H1 (cell line): Measurements from ENCODE around the gene OGFR. TPM values are rescaled to one million over a fixed set of nuclear protein-coding genes. Genes with fewer than 3 reads are reported as not detected.

Source experiments
- CTCF ChIA-PET: fragments of 300-600 bp; sonication (Branson Sonifier 250); formaldehyde crosslinking; loops from one replicate; lab custom pipeline; 2021; ENCODE audit not compliant: partially characterized antibody; lab: Charles Lee
- POLR2A ChIA-PET: fragments of 300-600 bp; sonication (Branson Sonifier 250); formaldehyde crosslinking; loops from one replicate; lab custom pipeline; 2021; ENCODE audit warnings: inconsistent platforms; ENCODE audit not compliant: partially characterized antibody; lab: Charles Lee
- DNase-seq, 2 experiments: peaks; one replicate each; pipeline versions ENCODE4 v3.0.0 to v3.0.0-alpha.2; 2010 to 2022; ENCODE audit warnings: low spot score in 2 of 2, low read depth in 1 of 2, mixed read lengths in 1 of 2
- FAIRE-seq: peaks from 2 replicates; lab custom pipeline; 2011; peaks lifted over from hg19 to GRCh38; lab: Jason Lieb, UNC
- H2AFZ ChIP-seq: 2 replicates; pipeline ENCODE4 v1.8.1; 2012; ENCODE audit warnings: low read length, inconsistent platforms
- H2AK5ac ChIP-seq: 2 replicates; pipeline ENCODE4 v1.6.1; 2013; ENCODE audit warnings: low read depth, low read length
- H2BK120ac ChIP-seq: replicated peaks from 2 replicates; pipeline ENCODE3; 2013; ENCODE audit warnings: low read depth, low read length, inconsistent platforms
- H2BK12ac ChIP-seq: 2 replicates; pipeline ENCODE4 v1.6.1; 2013; ENCODE audit warnings: low read depth, low read length
- H2BK15ac ChIP-seq: 2 replicates; pipeline ENCODE4 v1.6.1; 2013; ENCODE audit warnings: low read length
- H2BK20ac ChIP-seq: 2 replicates; pipeline ENCODE4 v1.6.1; 2013; ENCODE audit warnings: low read length
- H2BK5ac ChIP-seq: 2 replicates; pipeline ENCODE4 v1.6.1; 2013; ENCODE audit warnings: low read depth, low read length
- H3K14ac ChIP-seq: 2 replicates; pipeline ENCODE4 v1.6.1; 2013; ENCODE audit warnings: inconsistent platforms; ENCODE audit not compliant: insufficient read length
- H3K18ac ChIP-seq: 2 replicates; pipeline ENCODE4 v1.6.1; 2013; ENCODE audit warnings: low read length; ENCODE audit errors: extremely low read depth
- H3K23ac ChIP-seq: 2 replicates; pipeline ENCODE4 v1.6.1; 2013; ENCODE audit warnings: inconsistent platforms; ENCODE audit not compliant: insufficient read length
- H3K23me2 ChIP-seq: 2 replicates; pipeline ENCODE4 v1.6.1; 2013; ENCODE audit warnings: low read depth, low read length
- H3K27ac ChIP-seq: 2 replicates; pipeline ENCODE4 v1.6.1; 2011; ENCODE audit warnings: low read depth, low read length, inconsistent platforms
- H3K27me3 ChIP-seq, 4 experiments: replicated peaks in 1 of 4; 1 replicate in 1 of 4; 2 replicates in 3 of 4; pipeline versions ENCODE4 v1.6.1 to v1.8.1; 2011 to 2013; ENCODE audit warnings: low read length in 3 of 4, mild to moderate bottlenecking in 3 of 4, inconsistent platforms in 2 of 4, mixed read lengths in 2 of 4, moderate library complexity in 1 of 4; ENCODE audit not compliant: control insufficient read depth in 3 of 4, insufficient read depth in 3 of 4; ENCODE audit errors: extremely low read depth in 1 of 4
- H3K36me3 ChIP-seq, 4 experiments: 2 replicates each; pipeline versions ENCODE4 v1.6.1 to v1.8.1; 2011 to 2013; ENCODE audit warnings: mild to moderate bottlenecking in 4 of 4, low read length in 3 of 4, moderate library complexity in 2 of 4, control low read depth in 1 of 4, inconsistent platforms in 1 of 4; ENCODE audit not compliant: insufficient read depth in 4 of 4, control insufficient read depth in 2 of 4
- H3K4ac ChIP-seq: replicated peaks from 2 replicates; pipeline ENCODE3; 2013; ENCODE audit warnings: low read length, low read depth, mixed read lengths, inconsistent platforms; ENCODE audit not compliant: insufficient read length
- H3K4me1 ChIP-seq, 4 experiments: replicated peaks in 1 of 4; 1 replicate in 1 of 4; 2 replicates in 3 of 4; pipeline versions ENCODE4 v1.6.1 to v1.8.1; 2011 to 2013; ENCODE audit warnings: low read length in 3 of 4, inconsistent platforms in 2 of 4, mixed read lengths in 1 of 4; ENCODE audit not compliant: insufficient read depth in 4 of 4, control insufficient read depth in 3 of 4
- H3K4me2 ChIP-seq, 2 experiments: 2 replicates each; pipeline versions ENCODE4 v1.6.1 to v1.8.1; 2011 to 2013; ENCODE audit warnings: low read depth in 2 of 2, low read length in 2 of 2, control low read depth in 1 of 2, inconsistent platforms in 1 of 2, mild to moderate bottlenecking in 1 of 2; ENCODE audit not compliant: insufficient read depth in 1 of 2
- H3K4me3 ChIP-seq, 4 experiments: fragments of 200-600, 300-600 bp in 1 of 4; sonication (generic), shearing (Covaris generic), sonication (Bioruptor Twin) in 1 of 4; 2 replicates each; pipeline versions ENCODE4 v1.5.1 to v1.8.1; 2011 to 2016; ENCODE audit warnings: low read length in 4 of 4, low read depth in 3 of 4, control low read depth in 2 of 4, inconsistent platforms in 2 of 4, mild to moderate bottlenecking in 2 of 4, mixed read lengths in 1 of 4, moderate library complexity in 1 of 4; ENCODE audit not compliant: insufficient read depth in 2 of 4; ENCODE audit errors: extremely low read depth in 1 of 4
- H3K56ac ChIP-seq: replicated peaks from 2 replicates; pipeline ENCODE3; 2013; ENCODE audit warnings: low read depth, mild to moderate bottlenecking, mixed read lengths, low read length, inconsistent platforms; ENCODE audit not compliant: insufficient read length
- H3K79me1 ChIP-seq: 2 replicates; pipeline ENCODE4 v1.6.1; 2013; ENCODE audit warnings: low read depth, low read length, control low read depth
- H3K79me2 ChIP-seq, 2 experiments: 2 replicates each; pipeline versions ENCODE4 v1.6.1 to v1.8.1; 2012 to 2013; ENCODE audit warnings: low read length in 2 of 2, mild to moderate bottlenecking in 2 of 2, inconsistent platforms in 1 of 2; ENCODE audit not compliant: insufficient read depth in 2 of 2, control insufficient read depth in 1 of 2
- H3K9ac ChIP-seq, 4 experiments: replicated peaks in 1 of 4; 1 replicate in 1 of 4; 2 replicates in 3 of 4; pipeline versions ENCODE4 v1.6.1 to v1.8.1; 2011 to 2013; ENCODE audit warnings: low read depth in 3 of 4, low read length in 3 of 4, control low read depth in 2 of 4, mild to moderate bottlenecking in 2 of 4, moderate library complexity in 2 of 4, inconsistent platforms in 1 of 4; ENCODE audit errors: extremely low read depth in 1 of 4
- H3K9me3 ChIP-seq, 2 experiments: 2 replicates each; pipeline versions ENCODE4 v1.6.1 to v1.8.1; 2012 to 2013; ENCODE audit warnings: mild to moderate bottlenecking in 2 of 2, moderate library complexity in 2 of 2, control low read depth in 1 of 2, inconsistent platforms in 1 of 2, low read depth in 1 of 2, low read length in 1 of 2, mixed read lengths in 1 of 2; ENCODE audit not compliant: insufficient read depth in 2 of 2
- H4K20me1 ChIP-seq, 2 experiments: replicated peaks in 1 of 2; 2 replicates each; pipeline versions ENCODE3 to v1.8.1; 2011 to 2013; ENCODE audit warnings: inconsistent platforms in 2 of 2, low read length in 2 of 2, mild to moderate bottlenecking in 1 of 2; ENCODE audit not compliant: insufficient read depth in 2 of 2, control insufficient read depth in 1 of 2
- H4K5ac ChIP-seq: 2 replicates; pipeline ENCODE4 v1.6.1; 2013; ENCODE audit warnings: low read length, low read depth, mixed read lengths, inconsistent platforms; ENCODE audit not compliant: insufficient read length
- H4K8ac ChIP-seq: 2 replicates; pipeline ENCODE4 v1.8.0; 2013; ENCODE audit warnings: mild to moderate bottlenecking, moderate library complexity, low read length, inconsistent platforms; ENCODE audit not compliant: insufficient read depth; ENCODE audit errors: extremely low read depth
- H4K91ac ChIP-seq: replicated peaks from 2 replicates; pipeline ENCODE3; 2013; ENCODE audit warnings: low read length, mixed read lengths, inconsistent platforms; ENCODE audit not compliant: insufficient read length
- SP1 ChIP-seq: IDR thresholded peaks from 2 replicates; pipeline ENCODE4 v1.6.1; 2011; ENCODE audit warnings: low read depth, low read length
- WGBS, 2 experiments: shearing (Covaris generic) in 1 of 2; methylation state at CpG; one replicate each; pipeline versions ENCODE4 v1.1.6 to v1.1.7; 2013 to 2015; ENCODE audit warnings: low lambda C conversion rate in 2 of 2, mixed read lengths in 2 of 2, inconsistent platforms in 1 of 2, low coverage in 1 of 2, missing lambda C conversion rate in 1 of 2; ENCODE audit not compliant: insufficient replicate concordance in 2 of 2, insufficient coverage in 1 of 2, insufficient read length in 1 of 2; ENCODE audit errors: extremely low coverage in 1 of 2, missing lambda C conversion rate in 1 of 2; 5-methylcytosine and 5-hydroxymethylcytosine counted together
- polyA plus RNA-seq, 7 experiments: library from polyadenylated mRNA; depleted of rRNA in 3 of 7; stranded (reverse) in 5 of 7; unstranded in 2 of 7; fragments of >200 nt in 5 of 7; fragments of 200-250 nt in 2 of 7; gene quantifications; 1 replicate in 5 of 7; 2 replicates in 1 of 7; 4 replicates in 1 of 7; pipeline versions ENCODE4 v1.2.1 to v1.2.3, GENCODE V29; 2011 to 2013; ENCODE audit warnings: missing spikeins in 2 of 7, mixed read lengths in 2 of 7
- total RNA-seq: library from RNA; stranded (reverse); fragmentation: NEBNext Ultra II Directional; extraction: Animal tissue kit (Norgen Biotek cat#: 25700); gene quantifications from 2 replicates; pipeline ENCODE4 v1.2.1, GENCODE V29; 2021
- TF ChIP-seq, protein P1 (sequence below), 3 experiments: IDR thresholded peaks; 1 replicate in 2 of 3; 2 replicates in 1 of 3; pipeline versions ENCODE4 v1.5.1 to v1.6.1; 2011; ENCODE audit warnings: low read length in 3 of 3, mild to moderate bottlenecking in 3 of 3, inconsistent platforms in 2 of 3, low read depth in 1 of 3, moderate library complexity in 1 of 3; ENCODE audit not compliant: insufficient read depth in 1 of 3; ENCODE audit errors: control extremely low read depth in 1 of 3
- TF ChIP-seq, protein P2 (sequence below): IDR thresholded peaks from 2 replicates; pipeline ENCODE4 v1.6.1; 2011; ENCODE audit warnings: low read length, improper control_type of control experiment

Gene OGFR
- total and polyA plus RNA-seq, 2 of the 8 experiments (the other 6 are each of a cell fraction or from before 2014, with no cell fraction given): 13.9 to 25.1 TPM

DNA sequence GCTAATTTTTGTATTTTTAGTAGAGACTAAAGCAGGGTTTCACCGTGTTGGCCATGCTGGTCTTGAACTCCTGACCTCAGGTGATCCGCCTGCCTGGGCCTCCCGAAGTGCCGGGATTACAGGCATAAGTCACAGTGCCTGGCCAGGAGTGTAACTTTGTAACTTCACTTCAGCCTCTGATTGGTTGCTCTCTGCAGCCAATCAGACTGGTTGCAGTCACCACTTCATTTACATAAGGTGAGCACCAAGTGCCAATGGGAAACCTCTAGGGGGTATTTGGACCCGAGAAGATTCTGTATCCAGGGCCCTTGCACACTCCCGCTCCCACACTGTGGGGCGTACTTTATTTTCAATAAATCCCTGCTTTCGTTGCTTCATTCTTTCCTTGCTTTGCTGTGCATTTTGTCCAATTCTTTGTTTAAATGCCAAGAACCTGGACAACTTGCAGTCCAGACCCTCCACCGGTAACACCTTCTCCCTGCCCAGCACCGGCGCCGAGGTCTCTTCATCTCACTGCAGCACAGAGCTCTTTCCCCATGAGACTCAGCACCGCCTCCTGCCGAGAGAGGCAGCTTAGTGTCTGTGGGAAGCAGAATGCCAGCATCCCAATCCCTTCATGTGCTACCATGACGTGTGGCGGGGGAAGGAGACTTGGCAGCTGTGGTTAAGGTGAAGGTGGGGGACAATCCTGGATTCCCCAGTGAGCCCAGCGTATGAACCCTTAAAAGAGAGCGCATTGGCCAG is 22.3 kb upstream of the OGFR start:
- H3K9me3 ChIP-seq: no peaks in the 10 kb centered on the region
- H2BK15ac ChIP-seq: no peak overlapping the region
- 0 out of 2 replicates have a peak overlapping the region, but pooled peaks have one; percentile 39 for H2BK12ac ChIP-seq
- no peak overlapping the region for H2BK20ac ChIP-seq
- no peak overlapping the region for H2AK5ac ChIP-seq
- H3K27me3 ChIP-seq: no peaks in the 10 kb centered on the region
- H4K91ac ChIP-seq: no peak overlapping the region
- WGBS, 2 experiments: 89% methylated on average over 18 of the region's 18 CpGs; no CpG with 5 or more reads in 1 of the 2 experiments
- no peak overlapping the region for H3K56ac ChIP-seq
- peaks cover 0 to 8% (median 1%) of the 10 kb centered on the region in 4 experiments; a peak in 2 of 7 replicates for H3K4me1 ChIP-seq
- no peaks in the 10 kb centered on the region for H3K79me2 ChIP-seq
- FAIRE-seq: no peak
- H4K8ac ChIP-seq: no peak overlapping the region
- POLR2A ChIA-PET: interaction anchor here (1.0 kb wide), 1 partner anchor 10 kb away, joined by 5 read pairs; no protein-coding TSS in a partner anchor
- H3K18ac ChIP-seq: no peak overlapping the region
- H3K79me1 ChIP-seq: no peaks in the 10 kb centered on the region
- H2BK5ac ChIP-seq: no peak overlapping the region
- no peak overlapping the region for H3K27ac ChIP-seq
- H3K4ac ChIP-seq: no peak overlapping the region
- no peak overlapping the region for H2AFZ ChIP-seq
- 0 out of 2 replicates have a peak, but pooled peaks have one; percentile 38 for TF ChIP-seq SP1
- TF ChIP-seq, protein P1, sequence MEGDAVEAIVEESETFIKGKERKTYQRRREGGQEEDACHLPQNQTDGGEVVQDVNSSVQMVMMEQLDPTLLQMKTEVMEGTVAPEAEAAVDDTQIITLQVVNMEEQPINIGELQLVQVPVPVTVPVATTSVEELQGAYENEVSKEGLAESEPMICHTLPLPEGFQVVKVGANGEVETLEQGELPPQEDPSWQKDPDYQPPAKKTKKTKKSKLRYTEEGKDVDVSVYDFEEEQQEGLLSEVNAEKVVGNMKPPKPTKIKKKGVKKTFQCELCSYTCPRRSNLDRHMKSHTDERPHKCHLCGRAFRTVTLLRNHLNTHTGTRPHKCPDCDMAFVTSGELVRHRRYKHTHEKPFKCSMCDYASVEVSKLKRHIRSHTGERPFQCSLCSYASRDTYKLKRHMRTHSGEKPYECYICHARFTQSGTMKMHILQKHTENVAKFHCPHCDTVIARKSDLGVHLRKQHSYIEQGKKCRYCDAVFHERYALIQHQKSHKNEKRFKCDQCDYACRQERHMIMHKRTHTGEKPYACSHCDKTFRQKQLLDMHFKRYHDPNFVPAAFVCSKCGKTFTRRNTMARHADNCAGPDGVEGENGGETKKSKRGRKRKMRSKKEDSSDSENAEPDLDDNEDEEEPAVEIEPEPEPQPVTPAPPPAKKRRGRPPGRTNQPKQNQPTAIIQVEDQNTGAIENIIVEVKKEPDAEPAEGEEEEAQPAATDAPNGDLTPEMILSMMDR (IDR thresholded peaks at IDR 0.05; ENCODE audit: control extremely low read depth in 1 of 3, insufficient read depth in 1 of 3, low read depth in 1 of 3, low read length in 3 of 3): peak; percentile 21 to 45 (median 33); a peak in 3 of 4 replicates
- TF ChIP-seq, protein P2, sequence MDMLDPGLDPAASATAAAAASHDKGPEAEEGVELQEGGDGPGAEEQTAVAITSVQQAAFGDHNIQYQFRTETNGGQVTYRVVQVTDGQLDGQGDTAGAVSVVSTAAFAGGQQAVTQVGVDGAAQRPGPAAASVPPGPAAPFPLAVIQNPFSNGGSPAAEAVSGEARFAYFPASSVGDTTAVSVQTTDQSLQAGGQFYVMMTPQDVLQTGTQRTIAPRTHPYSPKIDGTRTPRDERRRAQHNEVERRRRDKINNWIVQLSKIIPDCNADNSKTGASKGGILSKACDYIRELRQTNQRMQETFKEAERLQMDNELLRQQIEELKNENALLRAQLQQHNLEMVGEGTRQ: no peak
- TF ChIP-seq, all 59 proteins: peak for 2
- no peak overlapping the region for H3K14ac ChIP-seq
- H3K23me2 ChIP-seq: no peaks in the 10 kb centered on the region
- DNase-seq: no peak
- no peaks in the 10 kb centered on the region for H4K20me1 ChIP-seq
- H3K9ac ChIP-seq: no peak overlapping the region
- H2BK120ac ChIP-seq: no peak overlapping the region
- H3K23ac ChIP-seq: no peak overlapping the region
- H3K4me3 ChIP-seq: no peak overlapping the region
- no peaks in the 10 kb centered on the region for H3K36me3 ChIP-seq
- CTCF ChIA-PET: interaction anchor here (0.8 to 2.6 kb wide), 14 partner anchors 9 to 282 kb away, joined by 3 to 21 read pairs (median 4); partner anchors contain the start of gene NTSR1
- no peak overlapping the region for H3K4me2 ChIP-seq
- H4K5ac ChIP-seq: no peak overlapping the region
